ENCODE measurements around the gene ERVW-1.

Gene ERVW-1

DNA sequence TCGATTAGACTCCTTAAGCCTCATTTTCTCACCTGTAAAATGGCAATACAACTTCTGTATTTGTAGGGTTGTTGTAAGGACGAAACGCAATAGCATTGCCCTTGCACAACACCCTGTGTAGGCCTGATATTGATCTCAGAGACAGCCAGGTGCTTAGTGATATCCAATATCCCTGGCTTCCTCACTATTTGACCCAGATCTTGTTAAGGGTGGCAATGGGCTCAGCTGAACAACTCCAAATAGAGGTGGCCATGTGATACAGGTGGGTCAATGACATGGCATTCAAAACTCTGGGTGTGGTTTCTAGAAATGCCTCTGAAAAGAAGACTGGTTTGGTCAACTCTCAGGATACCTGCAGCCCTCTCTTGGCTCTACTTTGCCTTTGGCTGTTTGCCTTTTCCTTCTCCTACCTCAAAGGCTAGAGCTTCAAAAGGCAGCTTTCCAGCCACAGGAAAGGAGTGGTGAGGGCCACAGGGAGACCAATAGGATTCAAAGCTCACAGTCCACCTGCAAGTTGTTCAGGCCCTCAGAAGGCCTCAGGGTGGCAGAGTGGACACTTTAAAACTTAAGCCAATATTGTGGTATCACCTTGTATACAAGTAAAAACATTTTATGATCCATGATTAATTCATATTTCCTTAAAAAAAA is 45.3 kb downstream of the ERVW-1 start:
- Histone ChIP-seq H3K4me3 (replicated peaks; ENCODE audit: insufficient read depth, low read length) (no peak overlapping the region), H3K27me3 (ENCODE audit: insufficient read depth, poor library complexity, severe bottlenecking) (no peaks in the 10 kb centered on the region), H3K27ac (replicated peaks) (no peak overlapping the region)
- DNase-seq (ENCODE audit: low read depth in 1 of 2, low spot score in 1 of 2), result no peak
- TF ChIP-seq POLR2AphosphoS5 (IDR thresholded peaks at IDR 0.05; ENCODE audit: low read depth), result no peak
- TF ChIP-seq SPI1 (IDR thresholded peaks at IDR 0.05; ENCODE audit: borderline replicate concordance, low read depth), result no peak
- TF ChIP-seq REST (IDR thresholded peaks at IDR 0.05; ENCODE audit: insufficient replicate concordance, low read depth), result no peak
- no peak for TF ChIP-seq GABPA (IDR thresholded peaks at IDR 0.05; ENCODE audit: low read depth)
- TF ChIP-seq, protein P1, sequence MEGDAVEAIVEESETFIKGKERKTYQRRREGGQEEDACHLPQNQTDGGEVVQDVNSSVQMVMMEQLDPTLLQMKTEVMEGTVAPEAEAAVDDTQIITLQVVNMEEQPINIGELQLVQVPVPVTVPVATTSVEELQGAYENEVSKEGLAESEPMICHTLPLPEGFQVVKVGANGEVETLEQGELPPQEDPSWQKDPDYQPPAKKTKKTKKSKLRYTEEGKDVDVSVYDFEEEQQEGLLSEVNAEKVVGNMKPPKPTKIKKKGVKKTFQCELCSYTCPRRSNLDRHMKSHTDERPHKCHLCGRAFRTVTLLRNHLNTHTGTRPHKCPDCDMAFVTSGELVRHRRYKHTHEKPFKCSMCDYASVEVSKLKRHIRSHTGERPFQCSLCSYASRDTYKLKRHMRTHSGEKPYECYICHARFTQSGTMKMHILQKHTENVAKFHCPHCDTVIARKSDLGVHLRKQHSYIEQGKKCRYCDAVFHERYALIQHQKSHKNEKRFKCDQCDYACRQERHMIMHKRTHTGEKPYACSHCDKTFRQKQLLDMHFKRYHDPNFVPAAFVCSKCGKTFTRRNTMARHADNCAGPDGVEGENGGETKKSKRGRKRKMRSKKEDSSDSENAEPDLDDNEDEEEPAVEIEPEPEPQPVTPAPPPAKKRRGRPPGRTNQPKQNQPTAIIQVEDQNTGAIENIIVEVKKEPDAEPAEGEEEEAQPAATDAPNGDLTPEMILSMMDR (IDR thresholded peaks at IDR 0.05; ENCODE audit: insufficient read depth, low read length), result no peak

- Histone ChIP-seq H3K4me3 (replicated peaks; ENCODE audit: insufficient read depth, low read length) (no peak overlapping the region), H3K27me3 (ENCODE audit: insufficient read depth, poor library complexity, severe bottlenecking) (no peaks in the 10 kb centered on the region), H3K27ac (replicated peaks) (no peak overlapping the region)
- no peak for DNase-seq (ENCODE audit: low read depth in 1 of 2, low spot score in 1 of 2)
- TF ChIP-seq SPI1 (IDR thresholded peaks at IDR 0.05; ENCODE audit: borderline replicate concordance, low read depth) (no peak), POLR2AphosphoS5 (IDR thresholded peaks at IDR 0.05; ENCODE audit: low read depth) (no peak), REST (IDR thresholded peaks at IDR 0.05; ENCODE audit: insufficient replicate concordance, low read depth) (no peak), GABPA (IDR thresholded peaks at IDR 0.05; ENCODE audit: low read depth) (no peak)
- TF ChIP-seq, protein P1 (IDR thresholded peaks at IDR 0.05; ENCODE audit: insufficient read depth, low read length), result no peak
Measured at GRCh38 chr7:92427193-92427592, 50.6 kb downstream of the ERVW-1 start.

- no peak overlapping the region for H3K4me3 ChIP-seq (replicated peaks; ENCODE audit: insufficient read depth, low read length)
- TF ChIP-seq REST (IDR thresholded peaks at IDR 0.05; ENCODE audit: insufficient replicate concordance, low read depth), result no peak
- no peak for TF ChIP-seq POLR2AphosphoS5 (IDR thresholded peaks at IDR 0.05; ENCODE audit: low read depth)
- no peak for TF ChIP-seq SPI1 (IDR thresholded peaks at IDR 0.05; ENCODE audit: borderline replicate concordance, low read depth)
- TF ChIP-seq GABPA (IDR thresholded peaks at IDR 0.05; ENCODE audit: low read depth), result no peak
- TF ChIP-seq, protein P1 (IDR thresholded peaks at IDR 0.05; ENCODE audit: insufficient read depth, low read length), result no peak
- peak in 1 of 2 experiments; percentile 41 for DNase-seq (ENCODE audit: low read depth in 1 of 2, low spot score in 1 of 2)
Measured at GRCh38 chr7:92425311-92425947, 52.3 kb downstream of the ERVW-1 start.

More at GRCh38 chr7:92425311-92425947, 52.3 kb downstream of the ERVW-1 start:
- Histone ChIP-seq H3K27ac (replicated peaks) (no peak overlapping the region), H3K27me3 (ENCODE audit: insufficient read depth, poor library complexity, severe bottlenecking) (no peaks in the 10 kb centered on the region)

All from HL-60 (cell line).